Testis (tissue), 2 donors: ENCODE measurements around the gene EXOC2.

ENCODE experiments used
- POLR2A ChIP-seq: fragments of 450-650 bp; IDR thresholded peaks from one replicate; pipeline ENCODE4 v1.6.1; 2017; ENCODE audit warnings: antibody characterized with exemption, mild to moderate bottlenecking, moderate library complexity
- TF ChIP-seq, protein P1 (sequence below), 3 experiments: fragments of 450-650 bp in 2 of 3; fragments of 200-600 bp in 1 of 3; sonication (generic) in 1 of 3; IDR thresholded peaks; one replicate each; pipeline ENCODE4 v1.5.1; 2016 to 2019; ENCODE audit warnings: antibody characterized with exemption in 3 of 3, mild to moderate bottlenecking in 2 of 3, moderate library complexity in 1 of 3

DNA sequence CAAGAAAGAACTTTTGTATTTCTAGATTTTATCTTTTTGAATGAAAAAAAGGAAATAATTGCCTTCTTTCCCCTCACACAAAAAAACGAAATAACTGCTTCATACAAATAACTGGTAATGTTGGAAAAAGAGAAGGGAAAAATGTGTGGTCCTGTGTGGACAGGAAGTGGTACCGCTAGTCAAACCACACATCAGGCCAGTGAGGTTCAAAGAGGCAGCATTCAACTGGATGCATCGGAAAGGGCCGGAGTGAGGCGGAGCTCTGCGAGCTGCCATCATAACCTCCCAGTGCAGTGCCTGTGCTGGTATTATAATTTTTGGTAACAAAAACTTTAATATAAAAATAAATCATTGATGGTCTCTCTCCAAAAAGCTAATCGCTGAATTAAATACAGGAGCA is 190.2 kb downstream of the EXOC2 start:
- TF ChIP-seq, protein P1, sequence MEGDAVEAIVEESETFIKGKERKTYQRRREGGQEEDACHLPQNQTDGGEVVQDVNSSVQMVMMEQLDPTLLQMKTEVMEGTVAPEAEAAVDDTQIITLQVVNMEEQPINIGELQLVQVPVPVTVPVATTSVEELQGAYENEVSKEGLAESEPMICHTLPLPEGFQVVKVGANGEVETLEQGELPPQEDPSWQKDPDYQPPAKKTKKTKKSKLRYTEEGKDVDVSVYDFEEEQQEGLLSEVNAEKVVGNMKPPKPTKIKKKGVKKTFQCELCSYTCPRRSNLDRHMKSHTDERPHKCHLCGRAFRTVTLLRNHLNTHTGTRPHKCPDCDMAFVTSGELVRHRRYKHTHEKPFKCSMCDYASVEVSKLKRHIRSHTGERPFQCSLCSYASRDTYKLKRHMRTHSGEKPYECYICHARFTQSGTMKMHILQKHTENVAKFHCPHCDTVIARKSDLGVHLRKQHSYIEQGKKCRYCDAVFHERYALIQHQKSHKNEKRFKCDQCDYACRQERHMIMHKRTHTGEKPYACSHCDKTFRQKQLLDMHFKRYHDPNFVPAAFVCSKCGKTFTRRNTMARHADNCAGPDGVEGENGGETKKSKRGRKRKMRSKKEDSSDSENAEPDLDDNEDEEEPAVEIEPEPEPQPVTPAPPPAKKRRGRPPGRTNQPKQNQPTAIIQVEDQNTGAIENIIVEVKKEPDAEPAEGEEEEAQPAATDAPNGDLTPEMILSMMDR (IDR thresholded peaks at IDR 0.05): no peak
- no peak for TF ChIP-seq POLR2A
